Right cardiac atrium (tissue), 5 donors: Measurements from ENCODE around the gene SSB. TPM values are rescaled to one million over a fixed set of nuclear protein-coding genes. Genes with fewer than 3 reads are reported as not detected.
"Not testable (repeated sequence)": the region's sequence is repeated elsewhere in the genome, so short reads cannot be mapped to it uniquely, and the experiment has no call there.

Source experiments
- ATAC-seq, 2 donors: fragments of 200-7000 bp; cut with Tn5 transposase; one replicate each; pipeline versions ENCODE4 v1.8.0 to v1.9.1; 2020; ENCODE audit warnings: moderate library complexity in 2 of 2, mild to moderate bottlenecking in 1 of 2
- DNase-seq, 3 donors: peaks; one replicate each; pipeline ENCODE4 v3.0.0-alpha.2; 2020
- H3K27ac ChIP-seq: one replicate; pipeline ENCODE4 v1.5.1; 2013; ENCODE audit warnings: mild to moderate bottlenecking, low read length, control low read depth, moderate library complexity
- H3K27me3 ChIP-seq: one replicate; pipeline ENCODE4 v1.6.1; 2013; ENCODE audit not compliant: control insufficient read depth, insufficient read depth
- H3K4me1 ChIP-seq: one replicate; pipeline ENCODE4 v1.6.1; 2013; ENCODE audit warnings: low read length; ENCODE audit not compliant: control insufficient read depth, insufficient read depth
- H3K4me3 ChIP-seq: one replicate; pipeline ENCODE4 v1.5.1; 2013; ENCODE audit warnings: low read length, control low read depth
- H3K9me3 ChIP-seq: one replicate; pipeline ENCODE4 v1.6.1; 2013; ENCODE audit warnings: low read length; ENCODE audit not compliant: control insufficient read depth
- WGBS: extraction: QIAGEN DNeasy Blood & Tissue Kit; methylation state at CpG from one replicate; pipeline ENCODE4 v1.1.7; 2013; 5-methylcytosine and 5-hydroxymethylcytosine counted together
- intact Hi-C, 4 donors: fragments of 100-400 bp; cut with DNase I; formaldehyde crosslinking; loops; one replicate each; pipeline versions ENCODE4 v1.11.0 to v1.14.0; 2022 to 2023
- polyA plus RNA-seq: library from polyadenylated mRNA; stranded (reverse); fragments of 200-250 nt; gene quantifications from one replicate; pipeline ENCODE4 v1.2.3, GENCODE V29; 2013
- total RNA-seq, 4 donors: library from RNA; stranded (reverse); fragmentation: NEBNext Ultra II Directional; extraction: Animal tissue kit (Norgen Biotek cat#: 25700); gene quantifications; one replicate each; pipeline ENCODE4 v1.2.1, GENCODE V29; 2021
- donor health status: healthy with polysubstance abuse.
- donor health status: DM: no; HTN: yes; CAD: no.
- donor health status: DM: no; HTN: no; CAD: no.
- donor health status: DM: no; HTN: yes; CAD: no; lungs with severe emphysema.
- donor health status: DM: yes; HTN: yes; CAD: no.

SSB gene
- total and polyA plus RNA-seq, 5 donors = 55.2 to 73.3 (median 60.6) TPM

DNA sequence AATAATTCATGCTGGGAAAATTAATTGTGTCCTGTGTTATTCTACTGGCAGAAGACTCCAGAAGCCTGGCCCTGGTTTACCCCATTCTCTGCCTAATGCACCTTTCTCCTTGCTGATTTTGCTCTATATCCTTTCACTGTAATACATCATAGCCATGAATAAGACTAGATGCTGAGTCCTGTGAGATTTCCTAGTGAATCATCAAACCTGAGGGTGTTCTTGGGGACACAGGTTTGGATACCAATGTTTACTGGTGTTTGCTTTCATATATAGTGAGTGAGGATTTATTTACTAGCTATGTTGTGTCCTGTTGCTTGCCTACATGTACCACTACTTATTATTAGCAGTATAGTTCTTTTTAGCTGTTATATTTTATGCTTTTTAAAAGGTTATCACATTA lies 19.6 kb downstream of the SSB start:
- intact Hi-C loops = no loop called here
- no peaks in the 10 kb centered on the region for H3K9me3 ChIP-seq
- H3K27me3 ChIP-seq = no peaks in the 10 kb centered on the region
- H3K4me1 ChIP-seq = no peaks in the 10 kb centered on the region
- DNase-seq = no peak
- no peak for ATAC-seq
- no peak overlapping the region for H3K27ac ChIP-seq
- no peak overlapping the region for H3K4me3 ChIP-seq

DNA sequence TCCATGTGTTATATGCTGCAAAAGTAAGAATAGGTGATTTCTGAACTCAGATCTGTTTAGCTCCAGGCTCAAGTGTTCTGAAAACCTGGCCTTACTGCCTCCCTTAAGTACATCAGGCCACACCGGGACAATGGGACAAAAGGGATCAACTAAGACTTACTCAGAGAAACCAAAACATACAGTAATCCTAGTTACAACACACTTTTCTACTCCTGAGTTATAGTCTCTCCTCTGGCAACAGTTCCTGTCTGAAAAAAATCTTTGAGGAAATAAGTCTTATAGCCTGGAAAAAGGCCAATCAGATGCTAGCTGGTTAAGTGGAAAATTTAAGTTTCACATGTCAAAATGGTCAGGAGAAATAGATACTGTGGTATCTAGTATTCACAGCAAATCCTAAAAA lies 20.4 kb downstream of the SSB start:
- intact Hi-C loops = no loop called here
- ATAC-seq = no peak
- DNase-seq = no peak
- Histone ChIP-seq H3K9me3 (no peaks in the 10 kb centered on the region), H3K4me3 (no peak overlapping the region), H3K27me3 (no peaks in the 10 kb centered on the region), H3K27ac (no peak overlapping the region), H3K4me1 (no peaks in the 10 kb centered on the region)
- 93% methylated on average over 1 of the region's 1 CpG for WGBS

DNA sequence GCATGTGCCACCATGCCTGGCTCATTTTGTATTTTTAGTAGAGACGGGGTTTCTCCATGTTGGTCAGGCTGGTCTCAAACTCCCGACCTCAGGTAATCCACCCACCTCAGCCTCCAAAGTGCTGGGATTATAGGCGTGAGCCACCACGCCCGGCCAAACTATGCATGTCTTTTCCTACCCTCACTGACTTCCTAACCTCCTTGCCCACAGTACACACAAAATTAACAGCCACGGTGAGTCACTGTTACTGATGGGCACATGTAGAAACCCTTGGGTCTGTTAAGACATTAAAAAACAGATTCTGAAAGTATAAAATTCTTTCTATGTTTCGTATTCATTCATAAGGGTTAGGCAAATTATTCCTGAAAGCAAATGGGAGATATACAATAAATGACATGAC lies 21.4 kb downstream of the SSB start:
- not testable (repeated sequence) for H3K27me3 ChIP-seq, H3K4me1 ChIP-seq, H3K9me3 ChIP-seq, ATAC-seq, H3K27ac ChIP-seq, DNase-seq, H3K4me3 ChIP-seq
- intact Hi-C loops = loop anchor here in 2 of 4 donors (5.0 to 10.0 kb wide), 2 partner anchors 105 to 107 kb away; no protein-coding TSS in a partner anchor
- 92% methylated on average over 7 of the region's 7 CpGs for WGBS

- Histone ChIP-seq H3K4me3 (no peak overlapping the region), H3K27ac (no peak overlapping the region), H3K27me3 (no peaks in the 10 kb centered on the region), H3K9me3 (no peaks in the 10 kb centered on the region), H3K4me1 (no peaks in the 10 kb centered on the region)
- ATAC-seq = no peak
- intact Hi-C loops = loop anchor here in 2 of 4 donors (5.0 to 10.0 kb wide), 2 partner anchors 103 to 105 kb away; no protein-coding TSS in a partner anchor
- 49% methylated on average over 3 of the region's 3 CpGs for WGBS
- no peak for DNase-seq
Observed at GRCh38 chr2:169822036-169822435, 23.4 kb downstream of the SSB start.

- intact Hi-C loops = loop anchor here in 2 of 4 donors (5.0 to 10.0 kb wide), 2 partner anchors 102 to 104 kb away; no protein-coding TSS in a partner anchor
- Histone ChIP-seq H3K4me3 (no peak overlapping the region), H3K27me3 (no peaks in the 10 kb centered on the region), H3K4me1 (no peaks in the 10 kb centered on the region), H3K9me3 (no peaks in the 10 kb centered on the region), H3K27ac (no peak overlapping the region)
- ATAC-seq (no peak), DNase-seq (no peak)
- WGBS = 77% methylated on average over 4 of the region's 4 CpGs
Observed at GRCh38 chr2:169822785-169823392, 24.2 kb downstream of the SSB start.

- Histone ChIP-seq H3K9me3 (no peaks in the 10 kb centered on the region), H3K4me1 (no peaks in the 10 kb centered on the region), H3K27ac (no peak overlapping the region), H3K27me3 (no peaks in the 10 kb centered on the region), H3K4me3 (peak overlapping the region; percentile 61)
- ATAC-seq (no peak), DNase-seq (no peak)
- 23% methylated on average over 4 of the region's 4 CpGs for WGBS
- intact Hi-C loops = loop anchor here in 2 of 4 donors (5.0 to 10.0 kb wide), 2 partner anchors 101 to 103 kb away; no protein-coding TSS in a partner anchor
Observed at GRCh38 chr2:169823996-169824372, 25.3 kb downstream of the SSB start.

GRCh38 chr2:169824373-169825333 lies 26.0 kb downstream of the SSB start, which contains the start of gene METTL5:
Gene METTL5, minus strand, starts transcription at chr2:169824905. Its CDS starts 308 bp downstream, at chr2:169824597.
- 2% methylated on average over 61 of the region's 61 CpGs for WGBS
- H3K9me3 ChIP-seq = no peaks in the 10 kb centered on the region
- no peaks in the 10 kb centered on the region for H3K4me1 ChIP-seq
- DNase-seq (peak; percentile 85 to 94 (median 93)), ATAC-seq (peak; percentile 70 to 75)
- H3K27ac ChIP-seq = peak within 1 kb of the TSS; percentile 22
- H3K4me3 ChIP-seq = peak within 1 kb of the TSS; percentile 61
- intact Hi-C loops = loop anchor here (5.0 to 10.0 kb wide), 3 partner anchors 53 to 103 kb away; no protein-coding TSS in a partner anchor
- no peaks in the 10 kb centered on the region for H3K27me3 ChIP-seq

DNA sequence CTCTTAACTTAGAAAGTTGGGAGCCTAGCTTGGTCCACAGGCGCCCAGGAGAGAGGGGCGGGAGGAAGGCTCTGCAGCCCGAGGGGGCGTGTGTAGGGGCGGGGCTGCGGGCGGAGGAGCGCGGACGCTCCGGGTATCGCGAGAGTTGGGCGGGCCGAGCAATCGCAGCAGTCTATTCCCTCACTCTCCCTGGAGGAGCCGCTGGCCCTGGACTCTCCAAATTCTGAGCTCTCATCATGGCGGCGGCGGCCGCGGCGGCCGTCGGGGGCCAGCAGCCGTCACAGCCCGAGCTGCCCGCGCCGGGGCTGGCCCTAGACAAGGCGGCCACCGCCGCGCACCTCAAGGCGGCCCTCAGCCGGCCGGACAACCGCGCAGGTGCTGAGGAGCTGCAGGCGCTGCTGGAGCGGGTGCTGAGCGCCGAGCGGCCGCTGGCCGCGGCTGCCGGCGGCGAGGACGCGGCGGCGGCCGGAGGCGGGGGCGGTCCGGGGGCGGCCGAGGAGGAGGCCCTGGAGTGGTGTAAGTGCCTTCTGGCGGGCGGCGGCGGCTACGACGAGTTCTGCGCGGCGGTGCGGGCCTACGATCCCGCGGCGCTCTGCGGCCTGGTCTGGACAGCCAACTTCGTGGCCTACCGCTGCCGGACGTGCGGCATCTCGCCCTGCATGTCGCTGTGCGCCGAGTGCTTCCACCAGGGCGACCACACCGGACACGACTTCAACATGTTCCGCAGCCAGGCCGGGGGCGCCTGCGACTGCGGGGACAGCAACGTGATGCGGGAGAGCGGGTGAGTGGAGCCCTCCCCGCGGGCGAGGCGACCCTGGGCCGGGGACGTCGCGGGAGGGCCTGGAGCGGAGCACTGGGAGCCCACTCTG lies 28.8 kb downstream of the SSB start, which contains the start of gene UBR3:
Gene UBR3 (plus strand): TSS at position 183 of the 869 bp plus-strand sequence. CDS start 54 bp downstream, at position 237.
- Histone ChIP-seq H3K9me3 (no peaks in the 10 kb centered on the region), H3K4me1 (no peaks in the 10 kb centered on the region), H3K27me3 (no peaks in the 10 kb centered on the region), H3K4me3 (peak within 1 kb of the TSS; percentile 46), H3K27ac (peak within 1 kb of the TSS; percentile 27)
- ATAC-seq (peak; percentile 94 to 96), DNase-seq (peak; percentile 96 to 98 (median 98))
- under 1% methylated on average over 104 of the region's 104 CpGs for WGBS
- intact Hi-C loops = loop anchor here (2.0 to 10.0 kb wide), 4 partner anchors 45 to 100 kb away; no protein-coding TSS in a partner anchor

DNA sequence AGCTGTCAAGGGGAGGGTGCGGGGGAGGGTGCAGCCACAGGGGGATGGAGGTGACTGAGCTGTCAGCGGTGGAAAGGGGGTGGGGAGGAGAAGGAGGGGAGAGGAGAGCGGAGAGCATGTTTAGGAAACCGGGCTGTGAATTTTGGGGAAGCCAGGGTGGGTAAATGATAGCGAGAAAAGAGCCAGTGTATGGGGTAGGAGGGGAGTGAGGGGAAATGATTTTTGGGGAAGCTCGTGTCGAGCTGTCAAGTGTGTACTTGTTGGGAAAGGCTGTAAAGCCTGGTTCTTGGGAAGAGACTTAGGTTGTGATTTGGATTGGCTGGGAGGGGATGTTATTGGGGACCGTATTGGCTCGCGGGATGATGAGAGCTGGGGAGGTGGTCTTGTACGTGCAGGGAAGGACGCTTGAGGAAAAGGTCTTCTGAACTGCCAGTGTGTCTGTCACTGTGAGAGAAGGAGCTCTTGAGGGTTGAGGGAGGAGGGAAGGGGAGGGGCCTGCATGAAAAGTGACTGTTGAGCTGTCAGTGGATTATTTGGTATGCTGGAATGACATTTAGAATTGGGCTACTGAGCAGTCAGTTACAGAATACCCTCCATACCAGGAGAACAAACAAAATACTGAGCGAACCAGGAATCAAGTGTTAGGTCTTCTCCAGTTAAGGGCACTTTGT lies 29.6 kb downstream of the SSB start:
- intact Hi-C loops = loop anchor here (5.0 to 10.0 kb wide), 3 partner anchors 49 to 99 kb away; no protein-coding TSS in a partner anchor
- H3K9me3 ChIP-seq = no peaks in the 10 kb centered on the region
- peak; percentile 66 to 68 for ATAC-seq
- DNase-seq = peak in 1 of 3 donors; percentile 67
- no peaks in the 10 kb centered on the region for H3K4me1 ChIP-seq
- H3K4me3 ChIP-seq = peak overlapping the region; percentile 46
- no peaks in the 10 kb centered on the region for H3K27me3 ChIP-seq
- H3K27ac ChIP-seq = peak overlapping the region; percentile 27
- WGBS = under 1% methylated on average over 13 of the region's 13 CpGs

DNA sequence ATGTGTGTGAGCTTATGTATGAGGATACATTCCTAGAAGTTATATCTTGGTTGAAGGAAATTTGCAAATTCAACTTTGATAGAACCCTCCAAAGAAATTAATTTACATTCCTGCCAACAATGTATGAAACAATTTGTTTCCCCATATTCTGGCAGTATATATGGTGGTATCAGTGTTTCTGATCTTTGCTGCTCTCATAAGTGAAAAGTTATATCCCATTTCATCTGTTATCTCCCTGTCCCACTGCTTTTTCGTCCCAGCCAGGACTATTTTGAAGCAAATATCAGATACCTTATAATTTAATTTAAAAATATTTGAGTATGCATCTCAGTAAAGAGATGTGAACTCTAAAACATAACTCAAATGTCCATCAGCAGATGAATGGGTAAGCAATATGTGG lies 35.7 kb downstream of the SSB start:
- Histone ChIP-seq H3K27ac (no peak overlapping the region), H3K4me1 (peaks cover 3% of the 10 kb centered on the region), H3K27me3 (no peaks in the 10 kb centered on the region), H3K9me3 (no peaks in the 10 kb centered on the region), H3K4me3 (no peak overlapping the region)
- intact Hi-C loops = no loop called here
- 59% methylated on average over 1 of the region's 1 CpG for WGBS
- ATAC-seq (no peak), DNase-seq (no peak)
